HG02678 (cell line): ENCODE results near the gene SLBP.
"Not testable (repeated sequence)": the region's sequence is repeated elsewhere in the genome, so short reads cannot be mapped to it uniquely, and the experiment has no call there.

Source experiments
- ATAC-seq: cut with Tn5 transposase; IDR thresholded peaks from one replicate; pipeline ENCODE4 v1.9.1; 2021; ENCODE audit warnings: mild to moderate bottlenecking, moderate library complexity; ENCODE audit not compliant: unreplicated experiment

SLBP gene

GRCh38 chr4:1683261-1683735 is 28.8 kb downstream of the SLBP start:
- no peak for ATAC-seq

GRCh38 chr4:1682860-1683259 is 29.3 kb downstream of the SLBP start:
- ATAC-seq = no peak

GRCh38 chr4:1678244-1678643 is 33.9 kb downstream of the SLBP start:
- no peak for ATAC-seq

- ATAC-seq = no peak
These were observed 35.3 kb downstream of the SLBP start for GRCh38 chr4:1676605-1677525.

- no peak for ATAC-seq
These were observed 36.3 kb downstream of the SLBP start for GRCh38 chr4:1675802-1676137.

- ATAC-seq = no peak
These were observed 36.9 kb downstream of the SLBP start for GRCh38 chr4:1675136-1675801.

- ATAC-seq = no peak
These were observed 37.4 kb downstream of the SLBP start for GRCh38 chr4:1674682-1675081.

- no peak for ATAC-seq
These were observed 38.4 kb downstream of the SLBP start for GRCh38 chr4:1673671-1674070.

- not testable (repeated sequence) for ATAC-seq
These were observed 41.1 kb downstream of the SLBP start for GRCh38 chr4:1671011-1671410.

GRCh38 chr4:1670279-1670678 is 41.8 kb downstream of the SLBP start:
- no peak for ATAC-seq

- no peak for ATAC-seq
These were observed 42.3 kb downstream of the SLBP start for GRCh38 chr4:1669850-1670249.

GRCh38 chr4:1669270-1669669 is 42.8 kb downstream of the SLBP start:
- ATAC-seq = no peak

- ATAC-seq = no peak
These were observed 43.7 kb downstream of the SLBP start for GRCh38 chr4:1668488-1668840.

GRCh38 chr4:1667273-1667672 is 44.8 kb downstream of the SLBP start:
- ATAC-seq = no peak

GRCh38 chr4:1666391-1666790 is 45.7 kb downstream of the SLBP start:
- ATAC-seq = no peak

- ATAC-seq = no peak
These were observed 48.0 kb downstream of the SLBP start for GRCh38 chr4:1664141-1664540.

GRCh38 chr4:1663549-1663948 is 48.6 kb downstream of the SLBP start:
- ATAC-seq = no peak

- ATAC-seq = no peak
These were observed 50.4 kb downstream of the SLBP start for GRCh38 chr4:1661695-1662094.

GRCh38 chr4:1660948-1661677 is 51.0 kb downstream of the SLBP start:
- no peak for ATAC-seq

- no peak for ATAC-seq
These were observed 52.7 kb downstream of the SLBP start for GRCh38 chr4:1659104-1660043.

GRCh38 chr4:1658581-1658980 is 53.5 kb downstream of the SLBP start:
- ATAC-seq = no peak
